Measurements from ENCODE around the gene SLC10A7. TPM values are rescaled to one million over a fixed set of nuclear protein-coding genes. Genes with fewer than 3 reads are reported as not detected.

Gene SLC10A7
- total RNA-seq, 3 donors from 2014 or later (not counting 1 experiment from before 2014, with no cell fraction given) = 16.0 to 29.4 (median 26.3) TPM

- Histone ChIP-seq H3K9me3 (ENCODE audit: control insufficient read depth, insufficient read depth, low read length) (no peaks in the 10 kb centered on the region), H3K36me3 (ENCODE audit: control insufficient read depth, insufficient read depth, low read length) (no peaks in the 10 kb centered on the region), H3K4me1 (ENCODE audit: control insufficient read depth, insufficient read depth, low read length) (no peaks in the 10 kb centered on the region), H3K27me3 (ENCODE audit: control insufficient read depth, insufficient read depth, low read length) (no peaks in the 10 kb centered on the region), H3K27ac (ENCODE audit: low read length) (no peak overlapping the region), H3K4me3 (ENCODE audit: low read length) (no peak overlapping the region)
- Mint-ChIP-seq H3K4me1 (no peaks in the 10 kb centered on the region), H3K27me3 (ENCODE audit: low read depth in 2 of 2) (peaks cover 0 to 17% of the 10 kb centered on the region in 2 donors), H3K27ac (no peak overlapping the region), H3K9me3 (no peaks in the 10 kb centered on the region), H3K36me3 (no peaks in the 10 kb centered on the region), H3K4me3 (no peak overlapping the region)
- no peak for TF ChIP-seq CTCF (IDR thresholded peaks at IDR 0.05)
- intact Hi-C loops (cut with micrococcal nuclease) = no loop called here
- no peak for ATAC-seq
- DNase-seq = no peak
- WGBS (ENCODE audit: insufficient coverage) = 75% methylated on average over 8 of the region's 8 CpGs
These were observed 297.3 kb downstream of the SLC10A7 start for GRCh38 chr4:146224326-146224966.

GRCh38 chr4:146222313-146222712 lies 299.4 kb downstream of the SLC10A7 start:
- peaks cover 0 to 7% of the 10 kb centered on the region in 2 donors for H3K27me3 Mint-ChIP-seq (ENCODE audit: low read depth in 2 of 2)
- ATAC-seq (no peak), DNase-seq (no peak)
- no peaks in the 10 kb centered on the region for H3K36me3 Mint-ChIP-seq
- H3K4me3 ChIP-seq (ENCODE audit: low read length) = no peak overlapping the region
- no peak overlapping the region for H3K27ac ChIP-seq (ENCODE audit: low read length)
- no peak overlapping the region for H3K27ac Mint-ChIP-seq
- no peak overlapping the region for H3K4me3 Mint-ChIP-seq
- H3K27me3 ChIP-seq (ENCODE audit: control insufficient read depth, insufficient read depth, low read length) = no peaks in the 10 kb centered on the region
- no peaks in the 10 kb centered on the region for H3K36me3 ChIP-seq (ENCODE audit: control insufficient read depth, insufficient read depth, low read length)
- no peaks in the 10 kb centered on the region for H3K9me3 ChIP-seq (ENCODE audit: control insufficient read depth, insufficient read depth, low read length)
- no peaks in the 10 kb centered on the region for H3K9me3 Mint-ChIP-seq
- no peak for TF ChIP-seq CTCF (IDR thresholded peaks at IDR 0.05)
- intact Hi-C loops (cut with micrococcal nuclease) = no loop called here
- WGBS (ENCODE audit: insufficient coverage) = 92% methylated on average over 8 of the region's 8 CpGs
- H3K4me1 Mint-ChIP-seq = no peaks in the 10 kb centered on the region
- H3K4me1 ChIP-seq (ENCODE audit: control insufficient read depth, insufficient read depth, low read length) = no peaks in the 10 kb centered on the region

- H3K4me3 ChIP-seq (ENCODE audit: low read length) = no peak within 1 kb of the TSS
- ATAC-seq = no peak
- intact Hi-C loops (cut with micrococcal nuclease) = no loop called here
- no peaks in the 10 kb centered on the region for H3K27me3 ChIP-seq (ENCODE audit: control insufficient read depth, insufficient read depth, low read length)
- WGBS (ENCODE audit: insufficient coverage) = 87% methylated on average over 5 of the region's 5 CpGs
- no peak for TF ChIP-seq CTCF (IDR thresholded peaks at IDR 0.05)
- Mint-ChIP-seq H3K4me1 (no peaks in the 10 kb centered on the region), H3K9me3 (no peaks in the 10 kb centered on the region), H3K27me3 (ENCODE audit: low read depth in 2 of 2) (peaks cover 3 to 14% of the 10 kb centered on the region in 2 donors), H3K36me3 (no peaks in the 10 kb centered on the region), H3K27ac (no peak within 1 kb of the TSS), H3K4me3 (no peak within 1 kb of the TSS)
- no peak for DNase-seq
- no peaks in the 10 kb centered on the region for H3K9me3 ChIP-seq (ENCODE audit: control insufficient read depth, insufficient read depth, low read length)
- no peaks in the 10 kb centered on the region for H3K4me1 ChIP-seq (ENCODE audit: control insufficient read depth, insufficient read depth, low read length)
- H3K27ac ChIP-seq (ENCODE audit: low read length) = no peak within 1 kb of the TSS
- no peaks in the 10 kb centered on the region for H3K36me3 ChIP-seq (ENCODE audit: control insufficient read depth, insufficient read depth, low read length)
These were observed 307.5 kb downstream of the SLC10A7 start, which contains the start of gene REELD1 for GRCh38 chr4:146214238-146214637. TSS of gene REELD1 (plus strand) at chr4:146214538. CDS start at chr4:146216953, 2,415 bp downstream.

GRCh38 chr4:146212781-146213180 lies 309.0 kb downstream of the SLC10A7 start:
- Mint-ChIP-seq H3K36me3 (no peaks in the 10 kb centered on the region), H3K27me3 (ENCODE audit: low read depth in 2 of 2) (peaks cover 3 to 16% of the 10 kb centered on the region in 2 donors), H3K4me3 (no peak overlapping the region), H3K27ac (no peak overlapping the region), H3K4me1 (no peaks in the 10 kb centered on the region), H3K9me3 (no peaks in the 10 kb centered on the region)
- no peak overlapping the region for H3K27ac ChIP-seq (ENCODE audit: low read length)
- 93% methylated on average over 8 of the region's 9 CpGs for WGBS (ENCODE audit: insufficient coverage)
- H3K27me3 ChIP-seq (ENCODE audit: control insufficient read depth, insufficient read depth, low read length) = no peaks in the 10 kb centered on the region
- no peaks in the 10 kb centered on the region for H3K9me3 ChIP-seq (ENCODE audit: control insufficient read depth, insufficient read depth, low read length)
- H3K36me3 ChIP-seq (ENCODE audit: control insufficient read depth, insufficient read depth, low read length) = no peaks in the 10 kb centered on the region
- H3K4me3 ChIP-seq (ENCODE audit: low read length) = no peak overlapping the region
- ATAC-seq = no peak
- intact Hi-C loops (cut with micrococcal nuclease) = no loop called here
- DNase-seq = no peak
- TF ChIP-seq CTCF (IDR thresholded peaks at IDR 0.05) = no peak
- no peaks in the 10 kb centered on the region for H3K4me1 ChIP-seq (ENCODE audit: control insufficient read depth, insufficient read depth, low read length)
